Right cardiac atrium (tissue), 5 donors: ENCODE results near the gene C18orf32. TPM values are rescaled to one million over a fixed set of nuclear protein-coding genes. Genes with fewer than 3 reads are reported as not detected.
A peak's percentile ranks its signal among the peaks of the same experiment; 100 is the strongest.

Source experiments
- ATAC-seq, 2 donors: fragments of 200-7000 bp; cut with Tn5 transposase; one replicate each; pipeline versions ENCODE4 v1.8.0 to v1.9.1; 2020; ENCODE audit warnings: moderate library complexity in 2 of 2, mild to moderate bottlenecking in 1 of 2
- DNase-seq, 3 donors: peaks; one replicate each; pipeline ENCODE4 v3.0.0-alpha.2; 2020
- H3K27ac ChIP-seq: one replicate; pipeline ENCODE4 v1.5.1; 2013; ENCODE audit warnings: mild to moderate bottlenecking, low read length, control low read depth, moderate library complexity
- H3K27me3 ChIP-seq: one replicate; pipeline ENCODE4 v1.6.1; 2013; ENCODE audit not compliant: control insufficient read depth, insufficient read depth
- H3K4me1 ChIP-seq: one replicate; pipeline ENCODE4 v1.6.1; 2013; ENCODE audit warnings: low read length; ENCODE audit not compliant: control insufficient read depth, insufficient read depth
- H3K4me3 ChIP-seq: one replicate; pipeline ENCODE4 v1.5.1; 2013; ENCODE audit warnings: low read length, control low read depth
- H3K9me3 ChIP-seq: one replicate; pipeline ENCODE4 v1.6.1; 2013; ENCODE audit warnings: low read length; ENCODE audit not compliant: control insufficient read depth
- WGBS: extraction: QIAGEN DNeasy Blood & Tissue Kit; methylation state at CpG from one replicate; pipeline ENCODE4 v1.1.7; 2013; 5-methylcytosine and 5-hydroxymethylcytosine counted together
- intact Hi-C, 4 donors: fragments of 100-400 bp; cut with DNase I; formaldehyde crosslinking; loops; one replicate each; pipeline versions ENCODE4 v1.11.0 to v1.14.0; 2022 to 2023
- polyA plus RNA-seq: library from polyadenylated mRNA; stranded (reverse); fragments of 200-250 nt; gene quantifications from one replicate; pipeline ENCODE4 v1.2.3, GENCODE V29; 2013
- total RNA-seq, 4 donors: library from RNA; stranded (reverse); fragmentation: NEBNext Ultra II Directional; extraction: Animal tissue kit (Norgen Biotek cat#: 25700); gene quantifications; one replicate each; pipeline ENCODE4 v1.2.1, GENCODE V29; 2021
- donor health status: healthy with polysubstance abuse.
- donor health status: DM: no; HTN: yes; CAD: no.
- donor health status: DM: no; HTN: no; CAD: no.
- donor health status: DM: no; HTN: yes; CAD: no; lungs with severe emphysema.
- donor health status: DM: yes; HTN: yes; CAD: no.

Gene C18orf32
- total and polyA plus RNA-seq, 5 donors, result 64.7 to 120 (median 75.6) TPM

DNA sequence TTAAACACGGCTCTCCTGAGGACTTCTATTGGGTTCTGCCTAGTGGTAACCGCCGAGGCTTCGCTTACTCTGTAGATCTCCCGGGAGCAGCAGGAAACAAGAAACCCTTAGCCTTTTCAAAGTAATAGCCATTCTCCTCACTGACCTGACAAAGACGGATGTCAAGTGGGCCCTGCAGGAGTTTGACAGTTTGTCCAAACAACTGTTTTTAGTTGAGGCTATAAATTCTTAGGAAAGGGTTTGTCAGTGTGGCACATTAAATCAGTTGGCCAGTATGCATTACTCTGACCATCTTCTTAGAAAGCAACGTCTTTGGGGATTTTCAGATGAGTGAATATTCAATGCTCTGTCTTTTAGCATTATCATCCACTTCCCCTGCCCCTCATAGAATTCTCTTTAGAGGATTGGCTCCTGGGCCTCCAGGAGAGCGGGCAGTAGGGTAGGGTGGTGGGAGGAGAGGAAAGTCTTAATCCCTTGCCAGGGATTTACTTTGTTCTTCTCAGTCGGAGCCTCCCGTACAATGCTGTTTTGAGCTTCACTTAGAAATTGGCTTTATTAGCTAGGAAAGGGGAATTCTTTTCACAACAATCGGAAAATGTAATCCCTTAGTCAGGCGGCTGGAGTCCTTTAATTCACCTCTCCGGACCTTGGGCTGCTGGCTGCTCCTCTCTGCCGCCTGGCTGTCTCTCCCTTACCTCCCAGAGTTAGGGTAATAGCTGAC, 13.3 kb upstream of the C18orf32 start:
- no peaks in the 10 kb centered on the region for H3K27me3 ChIP-seq
- DNase-seq (no peak), ATAC-seq (no peak)
- intact Hi-C loops, result no loop called here
- 57% methylated on average over 14 of the region's 14 CpGs for WGBS
- no peaks in the 10 kb centered on the region for H3K9me3 ChIP-seq
- H3K4me3 ChIP-seq, result no peak overlapping the region
- no peaks in the 10 kb centered on the region for H3K4me1 ChIP-seq
- no peak overlapping the region for H3K27ac ChIP-seq

GRCh38 chr18:49499046-49499637, 12.1 kb upstream of the C18orf32 start:
- Histone ChIP-seq H3K4me3 (no peak overlapping the region), H3K27me3 (no peaks in the 10 kb centered on the region), H3K27ac (no peak overlapping the region), H3K4me1 (no peaks in the 10 kb centered on the region), H3K9me3 (no peaks in the 10 kb centered on the region)
- DNase-seq (no peak), ATAC-seq (peak in 1 of 2 donors; percentile 43)
- WGBS, result 71% methylated on average over 16 of the region's 16 CpGs
- intact Hi-C loops, result loop anchor here in 1 of 4 donors (10.0 kb wide), 1 partner anchor 766 kb away; the partner anchor contains the start of gene CFAP53

GRCh38 chr18:49495480-49495879, 8.4 kb upstream of the C18orf32 start:
- Histone ChIP-seq H3K4me1 (no peaks in the 10 kb centered on the region), H3K27me3 (no peaks in the 10 kb centered on the region), H3K4me3 (no peak overlapping the region), H3K27ac (no peak overlapping the region), H3K9me3 (no peaks in the 10 kb centered on the region)
- DNase-seq (no peak), ATAC-seq (no peak)
- WGBS, result 56% methylated on average over 2 of the region's 2 CpGs
- intact Hi-C loops, result loop anchor here in 1 of 4 donors (10.0 kb wide), 1 partner anchor 769 kb away; the partner anchor contains the start of gene CFAP53

DNA sequence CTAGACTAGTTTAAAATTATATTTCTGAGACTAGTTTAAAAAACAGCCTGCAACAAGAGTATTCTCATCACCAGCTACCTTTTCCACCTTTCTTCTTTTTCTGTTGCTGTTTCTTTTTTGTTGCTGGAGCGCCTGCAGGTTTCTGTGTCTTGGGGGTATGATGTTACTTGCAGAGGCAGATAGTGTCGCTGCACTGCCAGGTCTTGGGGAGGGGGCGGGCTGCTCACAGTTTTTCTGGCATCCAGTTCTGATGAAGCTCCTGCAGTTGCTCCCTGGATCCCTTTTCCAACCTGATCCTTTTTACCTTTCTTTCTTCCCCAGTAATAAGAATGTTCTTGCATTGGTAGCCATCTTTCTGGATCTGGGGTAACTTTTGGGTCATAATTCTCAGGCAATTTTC, 8.0 kb upstream of the C18orf32 start:
- H3K27ac ChIP-seq, result no peak overlapping the region
- ATAC-seq (no peak), DNase-seq (no peak)
- no peaks in the 10 kb centered on the region for H3K4me1 ChIP-seq
- H3K9me3 ChIP-seq, result no peaks in the 10 kb centered on the region
- intact Hi-C loops, result loop anchor here in 1 of 4 donors (10.0 kb wide), 1 partner anchor 770 kb away; the partner anchor contains the start of gene CFAP53
- no peak overlapping the region for H3K4me3 ChIP-seq
- WGBS, result 76% methylated on average over 3 of the region's 3 CpGs
- no peaks in the 10 kb centered on the region for H3K27me3 ChIP-seq

DNA sequence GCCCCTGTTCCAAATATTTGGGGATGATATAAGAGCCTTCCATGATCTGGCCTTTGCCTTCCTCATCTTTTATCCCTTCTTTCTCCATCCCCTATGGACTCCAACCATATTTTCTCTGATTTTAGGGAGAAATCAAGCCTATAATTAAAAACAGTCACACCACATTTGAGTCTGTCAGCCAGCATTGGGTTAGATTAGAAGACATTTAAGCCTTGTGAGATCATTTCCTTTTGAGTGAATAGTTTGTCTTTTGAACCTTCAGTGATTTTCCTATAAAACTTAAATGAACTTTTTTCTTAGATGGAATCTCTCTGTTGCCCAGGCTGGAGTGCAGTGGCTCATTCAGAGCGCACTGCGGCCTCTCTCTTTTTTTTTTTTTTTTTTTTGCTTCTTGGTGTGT, 7.6 kb upstream of the C18orf32 start:
- ATAC-seq (no peak), DNase-seq (no peak)
- 82% methylated on average over 2 of the region's 2 CpGs for WGBS

GRCh38 chr18:49492694-49493033, 5.6 kb upstream of the C18orf32 start:
- intact Hi-C loops, result loop anchor here in 1 of 4 donors (10.0 kb wide), 1 partner anchor 772 kb away; the partner anchor contains the start of gene CFAP53
- DNase-seq (no peak), ATAC-seq (no peak)
- H3K4me1 ChIP-seq, result no peaks in the 10 kb centered on the region
- H3K27ac ChIP-seq, result no peak overlapping the region
- no peaks in the 10 kb centered on the region for H3K9me3 ChIP-seq
- no peaks in the 10 kb centered on the region for H3K27me3 ChIP-seq
- 50% methylated on average over 6 of the region's 6 CpGs for WGBS
- no peak overlapping the region for H3K4me3 ChIP-seq

More for the DNA sequence above, 7.6 kb upstream of the C18orf32 start:
- Histone ChIP-seq H3K9me3 (no peaks in the 10 kb centered on the region), H3K27me3 (no peaks in the 10 kb centered on the region), H3K27ac (no peak overlapping the region), H3K4me3 (no peak overlapping the region), H3K4me1 (no peaks in the 10 kb centered on the region)
- intact Hi-C loops, result loop anchor here in 1 of 4 donors (10.0 kb wide), 1 partner anchor 770 kb away; the partner anchor contains the start of gene CFAP53

- Histone ChIP-seq H3K4me1 (no peaks in the 10 kb centered on the region), H3K4me3 (peak within 1 kb of the TSS; percentile 62), H3K27ac (peak within 1 kb of the TSS; percentile 34), H3K9me3 (no peaks in the 10 kb centered on the region), H3K27me3 (no peaks in the 10 kb centered on the region)
- peak; percentile 88 to 92 for ATAC-seq
- intact Hi-C loops, result loop anchor here in 1 of 4 donors (10.0 kb wide), 1 partner anchor 773 kb away; the partner anchor contains the start of gene CFAP53
- DNase-seq, result peak; percentile 85 to 92 (median 86)
- WGBS, result under 1% methylated on average over 53 of the region's 53 CpGs
Observed at GRCh38 chr18:49491857-49492693, 5.0 kb upstream of the C18orf32 start, which contains the start of gene RPL17. Gene RPL17 (minus strand): TSS chr18:49492465.

- ATAC-seq (no peak), DNase-seq (no peak)
- no peaks in the 10 kb centered on the region for H3K27me3 ChIP-seq
- WGBS, result 24% methylated on average over 7 of the region's 7 CpGs
- intact Hi-C loops, result loop anchor here in 1 of 4 donors (10.0 kb wide), 1 partner anchor 773 kb away; the partner anchor contains the start of gene CFAP53
- H3K27ac ChIP-seq, result peak overlapping the region; percentile 34
- H3K4me3 ChIP-seq, result peak overlapping the region; percentile 62
- no peaks in the 10 kb centered on the region for H3K4me1 ChIP-seq
- H3K9me3 ChIP-seq, result no peaks in the 10 kb centered on the region
Observed at GRCh38 chr18:49491534-49491856, 4.5 kb upstream of the C18orf32 start.

GRCh38 chr18:49490246-49490762, 3.3 kb upstream of the C18orf32 start:
- Histone ChIP-seq H3K4me1 (no peaks in the 10 kb centered on the region), H3K27me3 (no peaks in the 10 kb centered on the region), H3K27ac (no peak overlapping the region), H3K9me3 (no peaks in the 10 kb centered on the region), H3K4me3 (no peak overlapping the region)
- no peak for DNase-seq
- intact Hi-C loops, result loop anchor here in 1 of 4 donors (10.0 kb wide), 1 partner anchor 774 kb away; the partner anchor contains the start of gene CFAP53
- WGBS, result 62% methylated on average over 4 of the region's 4 CpGs
- ATAC-seq, result no peak

DNA sequence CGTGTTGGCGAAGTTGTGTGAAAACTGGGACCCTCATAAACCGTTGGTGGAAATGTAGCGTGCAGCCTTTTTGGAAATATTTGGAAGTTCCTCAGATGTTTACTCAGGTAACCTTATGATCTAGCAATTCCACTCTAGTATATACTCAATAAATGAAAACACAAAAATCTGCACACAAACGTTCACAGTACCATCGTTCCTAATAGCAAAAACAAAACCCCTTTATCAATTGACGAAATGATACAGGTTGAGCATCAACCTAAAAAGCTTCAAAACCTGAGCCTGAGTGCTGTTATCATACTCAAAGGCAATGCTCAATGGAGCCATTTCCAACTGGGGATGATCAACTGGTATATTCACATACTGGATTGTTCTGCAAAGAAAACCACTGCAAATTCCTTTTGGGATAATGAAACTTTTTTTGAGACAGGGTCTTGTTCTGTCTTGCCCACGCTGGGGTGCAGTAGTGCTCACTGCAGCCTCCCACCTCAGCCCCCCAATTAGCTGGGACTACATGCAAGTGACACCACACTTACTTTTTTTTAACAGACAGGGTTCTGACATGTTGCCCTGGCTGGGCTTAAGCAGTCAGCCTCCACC, 777 bp upstream of the C18orf32 start:
- ATAC-seq (no peak), DNase-seq (no peak)
- Histone ChIP-seq H3K4me1 (no peaks in the 10 kb centered on the region), H3K4me3 (peak overlapping the region; percentile 80), H3K9me3 (no peaks in the 10 kb centered on the region), H3K27me3 (no peaks in the 10 kb centered on the region), H3K27ac (peak overlapping the region; percentile 88)
- intact Hi-C loops, result no loop called here
- 74% methylated on average over 8 of the region's 8 CpGs for WGBS
